Neuronal stem cell (in vitro differentiated cells): ENCODE results near the gene HMCN1.

ENCODE experiments used
- DNase-seq: peaks from one replicate; pipeline ENCODE4 v3.0.0-alpha.2; 2013; ENCODE audit warnings: low spot score
- H2AFZ ChIP-seq: one replicate; pipeline ENCODE4 v1.6.1; 2013; ENCODE audit warnings: mild to moderate bottlenecking, low read length, inconsistent platforms
- H2AK5ac ChIP-seq: 2 replicates; pipeline ENCODE4 v1.6.1; 2013; ENCODE audit warnings: low read depth, mild to moderate bottlenecking, inconsistent platforms, low read length, moderate library complexity, mixed read lengths
- H2BK120ac ChIP-seq: 2 replicates; pipeline ENCODE4 v1.6.1; 2013; ENCODE audit warnings: low read depth, mild to moderate bottlenecking, inconsistent platforms, low read length, moderate library complexity, mixed read lengths
- H2BK12ac ChIP-seq: one replicate; pipeline ENCODE4 v1.6.1; 2013; ENCODE audit warnings: low read length, inconsistent platforms
- H2BK15ac ChIP-seq: 2 replicates; pipeline ENCODE4 v1.6.1; 2013; ENCODE audit warnings: mild to moderate bottlenecking, low read length, inconsistent platforms, mixed read lengths
- H2BK5ac ChIP-seq: one replicate; pipeline ENCODE4 v1.6.1; 2013; ENCODE audit warnings: inconsistent platforms, mild to moderate bottlenecking, low read length, moderate library complexity
- H3K14ac ChIP-seq: one replicate; pipeline ENCODE4 v1.6.1; 2013; ENCODE audit warnings: low read length, inconsistent platforms
- H3K18ac ChIP-seq: 2 replicates; pipeline ENCODE4 v1.6.1; 2013; ENCODE audit warnings: low read length, inconsistent platforms
- H3K23ac ChIP-seq: 2 replicates; pipeline ENCODE4 v1.6.1; 2013; ENCODE audit warnings: low read depth, mild to moderate bottlenecking, mixed read lengths, low read length, inconsistent platforms; ENCODE audit not compliant: poor library complexity
- H3K27ac ChIP-seq: replicated peaks from 3 replicates; pipeline ENCODE4 v1.5.1; 2013; ENCODE audit warnings: low read length, inconsistent platforms
- H3K27me3 ChIP-seq, 3 experiments: 2 replicates each; pipeline ENCODE4 v1.6.1; 2013; ENCODE audit warnings: low read length in 3 of 3, mild to moderate bottlenecking in 2 of 3, inconsistent platforms in 1 of 3, low read depth in 1 of 3, mixed read lengths in 1 of 3, moderate library complexity in 1 of 3; ENCODE audit not compliant: control insufficient read depth in 3 of 3, insufficient read depth in 3 of 3
- H3K36me3 ChIP-seq, 2 donors: replicated peaks in 1 of 2; 2 replicates each; pipeline ENCODE4 v1.6.1; 2013; ENCODE audit warnings: low read length in 2 of 2; ENCODE audit not compliant: control insufficient read depth in 2 of 2, insufficient read depth in 2 of 2
- H3K4ac ChIP-seq: 2 replicates; pipeline ENCODE4 v1.6.1; 2013; ENCODE audit warnings: inconsistent platforms, mild to moderate bottlenecking, low read length, moderate library complexity
- H3K4me1 ChIP-seq, 2 donors: 1 replicate in 1 of 2; 2 replicates in 1 of 2; pipeline ENCODE4 v1.6.1; 2013; ENCODE audit warnings: low read length in 2 of 2, low read depth in 1 of 2; ENCODE audit not compliant: control insufficient read depth in 2 of 2, insufficient read depth in 1 of 2
- H3K4me2 ChIP-seq: one replicate; pipeline ENCODE4 v1.6.1; 2013; ENCODE audit warnings: mild to moderate bottlenecking, low read length, inconsistent platforms; ENCODE audit not compliant: insufficient read depth, poor library complexity, severe bottlenecking
- H3K4me3 ChIP-seq, 2 donors: 2 replicates each; pipeline ENCODE4 v1.5.1; 2013; ENCODE audit warnings: low read length in 2 of 2, mild to moderate bottlenecking in 2 of 2, inconsistent platforms in 1 of 2, moderate library complexity in 1 of 2
- H3K79me1 ChIP-seq: one replicate; pipeline ENCODE4 v1.6.1; 2013; ENCODE audit warnings: low read depth, mild to moderate bottlenecking, inconsistent platforms, low read length, moderate library complexity
- H3K9ac ChIP-seq: one replicate; pipeline ENCODE4 v1.6.1; 2013; ENCODE audit warnings: mild to moderate bottlenecking, low read depth, low read length, inconsistent platforms; ENCODE audit not compliant: poor library complexity
- H3K9me3 ChIP-seq, 2 donors: replicated peaks in 1 of 2; 2 replicates each; pipeline versions ENCODE3 to v1.6.1; 2013; ENCODE audit warnings: low read length in 2 of 2, mild to moderate bottlenecking in 2 of 2, inconsistent platforms in 1 of 2, low read depth in 1 of 2, mixed read lengths in 1 of 2, moderate library complexity in 1 of 2; ENCODE audit not compliant: control insufficient read depth in 2 of 2, insufficient read depth in 1 of 2
- H4K8ac ChIP-seq: one replicate; pipeline ENCODE4 v1.6.1; 2013; ENCODE audit warnings: low read depth, mild to moderate bottlenecking, inconsistent platforms, low read length, moderate library complexity
- H4K91ac ChIP-seq: one replicate; pipeline ENCODE4 v1.6.1; 2013; ENCODE audit warnings: low read length, low read depth, mild to moderate bottlenecking, inconsistent platforms; ENCODE audit not compliant: poor library complexity
- WGBS, 2 donors: extraction: QIAGEN DNeasy Blood & Tissue Kit; methylation state at CpG; one replicate each; pipeline ENCODE4 v1.1.7; 2013; ENCODE audit warnings: missing lambda C conversion rate in 2 of 2, mixed read lengths in 1 of 2; ENCODE audit not compliant: insufficient read length in 2 of 2, insufficient replicate concordance in 1 of 2; ENCODE audit errors: extremely low coverage in 2 of 2; 5-methylcytosine and 5-hydroxymethylcytosine counted together

Gene HMCN1

DNA sequence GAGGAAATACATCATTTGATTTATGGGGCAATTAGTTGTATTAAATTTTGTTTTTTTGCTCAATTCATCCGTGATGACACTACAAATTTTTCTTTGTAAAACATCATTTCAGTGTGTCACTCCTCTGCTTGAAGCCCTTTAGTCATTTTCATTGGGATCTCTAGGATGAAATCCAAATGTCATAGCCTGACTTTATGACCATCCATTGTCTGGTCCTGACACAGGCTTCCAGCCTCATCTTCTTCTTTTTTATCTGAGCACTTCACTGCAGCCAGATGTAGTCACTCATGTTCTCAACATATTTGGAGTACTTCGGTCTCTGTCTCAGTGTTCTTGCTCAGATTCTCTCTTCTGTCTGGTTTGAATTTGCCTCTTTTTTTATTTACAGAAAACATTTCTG lies 173.1 kb downstream of the HMCN1 start:
- DNase-seq = no peak
- H3K4me1 ChIP-seq = no peaks in the 10 kb centered on the region
- H4K8ac ChIP-seq = no peak overlapping the region
- H2BK12ac ChIP-seq = no peak overlapping the region
- no peak overlapping the region for H3K4me2 ChIP-seq
- no peak overlapping the region for H2AFZ ChIP-seq
- H2AK5ac ChIP-seq = no peak overlapping the region
- no peak overlapping the region for H3K18ac ChIP-seq
- no peak overlapping the region for H4K91ac ChIP-seq
- no peaks in the 10 kb centered on the region for H3K9me3 ChIP-seq
- H3K79me1 ChIP-seq = no peaks in the 10 kb centered on the region
- H2BK120ac ChIP-seq = no peak overlapping the region
- no CpG with 5 or more reads among the region's 2 CpGs for WGBS, 2 donors
- no peak overlapping the region for H3K27ac ChIP-seq
- no peak overlapping the region for H3K14ac ChIP-seq
- H3K4me3 ChIP-seq = no peak overlapping the region
- H3K27me3 ChIP-seq = no peaks in the 10 kb centered on the region
- no peak overlapping the region for H3K4ac ChIP-seq
- H3K36me3 ChIP-seq = no peaks in the 10 kb centered on the region
- H2BK15ac ChIP-seq = no peak overlapping the region
- no peak overlapping the region for H3K9ac ChIP-seq
- H3K23ac ChIP-seq = no peak overlapping the region
- H2BK5ac ChIP-seq = no peak overlapping the region

DNA sequence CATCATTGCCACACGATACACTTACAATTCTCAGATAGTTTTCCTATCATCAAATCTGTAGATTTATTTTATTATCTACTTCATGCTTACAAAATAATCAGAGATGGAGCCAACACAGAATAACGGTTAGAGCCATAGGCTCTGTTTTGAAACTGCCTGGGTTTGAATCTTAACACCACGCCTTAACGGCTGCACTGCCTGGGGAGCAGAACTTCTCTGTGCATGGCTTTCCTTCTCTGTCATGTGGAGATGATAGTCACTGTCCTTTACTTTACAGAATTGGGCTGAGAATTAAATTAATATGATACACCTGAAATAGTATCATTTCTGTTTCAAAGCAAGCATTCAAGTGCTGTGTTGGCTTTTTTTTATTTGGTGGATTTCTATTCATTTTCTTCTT lies 177.8 kb downstream of the HMCN1 start:
- H2AFZ ChIP-seq = no peak overlapping the region
- H3K23ac ChIP-seq = no peak overlapping the region
- H3K18ac ChIP-seq = no peak overlapping the region
- no peak overlapping the region for H3K4ac ChIP-seq
- no peak for DNase-seq
- H2BK120ac ChIP-seq = no peak overlapping the region
- WGBS, 2 donors = no CpG with 5 or more reads among the region's 4 CpGs
- no peak overlapping the region for H3K27ac ChIP-seq
- H3K9ac ChIP-seq = no peak overlapping the region
- no peaks in the 10 kb centered on the region for H3K79me1 ChIP-seq
- H2BK5ac ChIP-seq = no peak overlapping the region
- no peak overlapping the region for H2BK12ac ChIP-seq
- no peaks in the 10 kb centered on the region for H3K27me3 ChIP-seq
- no peaks in the 10 kb centered on the region for H3K36me3 ChIP-seq
- no peak overlapping the region for H2BK15ac ChIP-seq
- H3K9me3 ChIP-seq = no peaks in the 10 kb centered on the region
- H3K14ac ChIP-seq = no peak overlapping the region
- H3K4me1 ChIP-seq = peaks cover 0 to 2% of the 10 kb centered on the region in 2 donors
- H4K91ac ChIP-seq = no peak overlapping the region
- H4K8ac ChIP-seq = no peak overlapping the region
- H3K4me2 ChIP-seq = no peak overlapping the region
- no peak overlapping the region for H2AK5ac ChIP-seq
- no peak overlapping the region for H3K4me3 ChIP-seq

DNA sequence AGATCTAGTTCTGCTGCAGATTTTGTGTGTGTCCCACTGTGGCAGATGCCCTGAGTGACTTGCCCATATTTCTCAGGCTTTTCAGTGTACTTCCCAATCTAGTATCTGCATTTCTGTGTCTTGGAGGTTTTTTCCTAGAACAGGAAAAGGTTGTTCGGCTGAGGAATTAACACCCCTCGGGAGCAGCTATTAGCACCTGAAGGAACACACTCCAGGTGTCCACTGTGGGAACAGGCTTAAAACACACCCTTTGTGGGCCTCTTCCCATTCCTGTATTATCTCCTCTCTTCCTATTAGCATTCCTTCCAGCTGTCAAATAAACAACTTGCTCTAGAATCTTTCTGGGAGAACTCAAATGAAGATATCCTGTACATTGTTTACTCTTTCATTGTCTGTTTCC lies 178.3 kb downstream of the HMCN1 start:
- no peak overlapping the region for H3K9ac ChIP-seq
- H3K18ac ChIP-seq = no peak overlapping the region
- no peaks in the 10 kb centered on the region for H3K27me3 ChIP-seq
- H2BK5ac ChIP-seq = no peak overlapping the region
- no peak overlapping the region for H2BK120ac ChIP-seq
- no peak overlapping the region for H3K14ac ChIP-seq
- H3K4me1 ChIP-seq = peaks cover 0 to 2% of the 10 kb centered on the region in 2 donors
- no peak for DNase-seq
- no peak overlapping the region for H2AK5ac ChIP-seq
- no peak overlapping the region for H4K91ac ChIP-seq
- H3K27ac ChIP-seq = no peak overlapping the region
- H3K4ac ChIP-seq = no peak overlapping the region
- no peak overlapping the region for H3K4me3 ChIP-seq
- H2AFZ ChIP-seq = no peak overlapping the region
- no peaks in the 10 kb centered on the region for H3K9me3 ChIP-seq
- no peak overlapping the region for H2BK12ac ChIP-seq
- no peak overlapping the region for H3K4me2 ChIP-seq
- no peak overlapping the region for H2BK15ac ChIP-seq
- no peak overlapping the region for H3K23ac ChIP-seq
- WGBS, 2 donors = no CpG with 5 or more reads among the region's 2 CpGs
- no peaks in the 10 kb centered on the region for H3K36me3 ChIP-seq
- no peak overlapping the region for H4K8ac ChIP-seq
- no peaks in the 10 kb centered on the region for H3K79me1 ChIP-seq

DNA sequence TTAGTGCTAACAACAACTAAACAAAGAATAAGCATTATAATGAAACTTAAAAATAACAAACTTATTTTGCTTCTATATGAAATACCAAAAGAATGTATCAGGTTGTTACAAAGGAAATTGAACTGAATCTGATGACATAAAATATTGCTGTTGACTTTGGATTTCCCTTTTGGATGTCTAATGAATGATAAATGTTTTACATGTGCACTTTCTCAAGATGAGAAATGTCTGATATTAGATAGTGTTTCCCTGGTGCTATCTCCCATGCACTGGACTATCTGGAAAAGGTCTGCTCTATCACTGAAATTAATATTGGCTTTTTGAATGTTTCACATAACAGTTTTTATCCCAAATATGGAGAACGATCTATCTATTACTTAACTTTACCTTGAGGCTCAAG lies 179.9 kb downstream of the HMCN1 start:
- no peaks in the 10 kb centered on the region for H3K27me3 ChIP-seq

More for the DNA sequence above, 179.9 kb downstream of the HMCN1 start:
- no peak for DNase-seq
- Histone ChIP-seq H3K4me1 (peaks cover 0 to 2% of the 10 kb centered on the region in 2 donors), H3K9me3 (no peaks in the 10 kb centered on the region), H3K23ac (no peak overlapping the region), H3K79me1 (no peaks in the 10 kb centered on the region), H2BK12ac (no peak overlapping the region), H4K8ac (no peak overlapping the region), H2AK5ac (no peak overlapping the region), H3K9ac (no peak overlapping the region), H2AFZ (no peak overlapping the region), H3K4me2 (no peak overlapping the region), H3K18ac (no peak overlapping the region), H4K91ac (no peak overlapping the region), H2BK120ac (no peak overlapping the region), H3K36me3 (no peaks in the 10 kb centered on the region), H3K27ac (no peak overlapping the region), H2BK15ac (no peak overlapping the region), H3K4me3 (no peak overlapping the region), H2BK5ac (no peak overlapping the region), H3K14ac (no peak overlapping the region), H3K4ac (no peak overlapping the region)
- no CpG with 5 or more reads among the region's 1 CpG for WGBS, 2 donors
